HG03342 (cell line): Measurements from ENCODE around the gene EFHD1.
"Not testable (repeated sequence)": the region's sequence is repeated elsewhere in the genome, so short reads cannot be mapped to it uniquely, and the experiment has no call there.

Experiments
- ATAC-seq: cut with Tn5 transposase; IDR thresholded peaks from one replicate; pipeline ENCODE4 v1.9.1; 2021; ENCODE audit warnings: mild to moderate bottlenecking, moderate library complexity; ENCODE audit not compliant: unreplicated experiment

Gene EFHD1

DNA sequence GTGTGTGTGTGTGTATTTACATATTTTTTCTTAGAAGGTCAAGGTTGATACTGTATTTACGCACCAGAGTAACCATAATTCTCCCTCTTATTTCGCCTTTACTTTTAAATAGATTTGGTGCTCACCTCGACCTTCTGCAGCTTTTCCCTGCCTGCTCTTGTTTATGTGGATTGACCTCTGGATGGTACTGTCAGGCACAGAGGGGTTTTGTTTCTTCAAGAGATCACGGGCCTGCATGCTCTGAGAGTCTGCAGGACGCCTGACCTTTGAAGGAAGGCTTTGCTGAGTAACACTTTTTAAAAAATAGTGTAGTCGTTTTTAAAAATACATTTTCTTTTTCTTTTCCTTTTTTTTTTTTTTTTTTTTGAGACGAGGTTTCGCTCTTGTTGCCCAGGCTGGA, 18.1 kb upstream of the EFHD1 start:
- no peak for ATAC-seq

DNA sequence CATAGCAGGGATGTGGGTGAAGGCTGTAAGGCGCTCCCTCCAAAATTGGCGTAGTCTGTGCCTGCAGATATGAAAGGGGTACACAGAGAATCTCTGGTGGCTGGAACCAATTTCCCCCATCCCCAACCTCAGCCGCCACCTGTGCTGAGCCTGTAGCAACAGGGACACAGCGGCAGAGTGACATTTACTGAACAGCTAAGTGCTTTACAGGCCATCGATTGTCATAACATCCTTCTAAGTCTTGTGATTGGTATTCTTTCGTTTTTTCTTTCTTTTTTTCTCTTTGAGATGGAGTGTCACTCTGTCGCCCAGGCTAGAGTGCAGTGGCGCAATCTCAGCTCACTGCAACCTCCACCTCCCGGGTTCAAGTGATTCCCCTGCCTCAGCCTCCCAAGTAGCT, 12.2 kb upstream of the EFHD1 start:
- ATAC-seq: no peak

DNA sequence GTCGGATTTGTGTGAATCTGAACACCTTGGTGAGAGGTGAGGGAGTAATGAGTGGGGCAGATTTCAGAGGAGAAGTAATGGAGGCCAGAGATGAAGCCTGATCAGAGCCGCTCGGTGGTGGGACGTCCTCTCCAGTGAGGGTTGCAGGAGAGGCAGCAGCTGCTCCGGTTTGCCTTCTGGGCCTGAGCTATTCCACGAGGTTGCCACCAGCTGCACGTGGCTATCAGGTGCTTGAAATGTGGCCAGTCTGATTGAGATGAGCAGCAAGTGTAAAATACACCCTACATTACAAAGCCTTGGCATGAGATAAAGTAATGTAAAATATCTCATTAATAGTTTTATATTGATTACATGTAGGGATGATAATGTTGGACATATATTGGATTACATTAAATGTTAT, 10.8 kb upstream of the EFHD1 start:
- ATAC-seq: no peak

DNA sequence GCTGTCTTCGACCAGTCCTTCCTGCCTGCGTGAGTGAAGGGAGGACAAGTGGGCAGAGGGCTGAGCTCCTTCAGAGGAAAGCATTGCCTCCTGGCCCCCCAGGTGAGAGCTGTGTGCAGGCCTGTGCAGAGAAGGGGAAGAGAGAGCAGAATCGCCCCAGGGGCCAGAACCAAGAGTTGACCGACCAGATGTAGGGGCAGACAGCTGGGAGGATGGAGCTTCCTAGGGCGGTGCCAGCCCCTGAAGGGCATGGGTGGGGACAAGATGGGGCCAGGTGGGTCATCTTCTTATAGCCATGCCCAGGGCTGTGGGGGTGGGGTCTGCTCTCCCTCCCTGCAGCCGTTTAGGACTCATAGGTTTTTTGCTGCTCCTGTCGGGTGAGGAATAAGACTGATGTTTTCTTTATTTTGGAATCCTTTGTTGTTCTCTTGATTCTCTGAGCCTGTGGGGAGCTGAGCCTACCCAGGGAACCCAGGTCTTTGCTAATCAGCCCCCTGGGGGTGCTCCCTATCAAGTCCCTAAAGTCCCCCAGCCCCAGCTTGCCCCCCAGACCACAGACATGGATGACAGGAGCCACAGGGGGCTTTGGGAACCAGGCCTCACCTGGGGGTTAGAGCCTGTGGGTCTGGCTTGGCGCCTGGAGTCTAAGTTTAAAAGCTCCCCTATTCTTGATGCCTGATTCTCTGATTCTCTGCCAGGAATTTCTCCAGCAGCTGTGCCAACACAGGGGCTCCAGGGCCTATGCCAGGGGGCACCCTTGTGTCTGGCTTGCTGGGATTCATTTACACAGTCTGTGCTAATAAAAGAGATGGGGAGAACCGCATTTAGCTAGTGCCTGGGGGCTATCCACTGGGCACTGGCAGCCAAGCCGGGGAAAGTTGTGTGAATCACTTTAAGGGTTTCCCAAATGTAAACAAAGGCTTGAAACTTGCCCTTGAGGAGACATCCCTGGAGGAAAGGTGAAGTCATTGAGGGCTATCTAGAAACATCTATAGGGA, 9.3 kb upstream of the EFHD1 start:
- ATAC-seq: no peak

DNA sequence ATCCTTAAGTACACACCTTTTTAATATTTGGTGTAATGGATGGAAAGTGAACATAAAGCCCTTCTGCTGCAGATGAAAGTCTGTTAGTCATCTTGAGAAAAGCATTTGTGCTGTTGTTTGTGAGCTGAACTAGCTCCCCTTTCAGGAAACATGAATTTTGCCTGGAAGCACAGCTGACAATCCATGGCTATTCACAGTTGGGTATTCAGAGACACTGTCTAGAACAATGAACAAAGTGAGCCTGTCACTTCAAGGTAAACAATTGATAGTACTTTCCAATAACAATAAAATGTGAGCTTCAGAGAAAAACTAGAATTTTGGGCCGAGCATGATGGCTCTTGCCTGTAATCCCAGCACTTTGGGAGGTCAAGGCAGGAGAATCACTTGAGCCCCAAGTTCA, 6.8 kb upstream of the EFHD1 start:
- ATAC-seq: no peak

DNA sequence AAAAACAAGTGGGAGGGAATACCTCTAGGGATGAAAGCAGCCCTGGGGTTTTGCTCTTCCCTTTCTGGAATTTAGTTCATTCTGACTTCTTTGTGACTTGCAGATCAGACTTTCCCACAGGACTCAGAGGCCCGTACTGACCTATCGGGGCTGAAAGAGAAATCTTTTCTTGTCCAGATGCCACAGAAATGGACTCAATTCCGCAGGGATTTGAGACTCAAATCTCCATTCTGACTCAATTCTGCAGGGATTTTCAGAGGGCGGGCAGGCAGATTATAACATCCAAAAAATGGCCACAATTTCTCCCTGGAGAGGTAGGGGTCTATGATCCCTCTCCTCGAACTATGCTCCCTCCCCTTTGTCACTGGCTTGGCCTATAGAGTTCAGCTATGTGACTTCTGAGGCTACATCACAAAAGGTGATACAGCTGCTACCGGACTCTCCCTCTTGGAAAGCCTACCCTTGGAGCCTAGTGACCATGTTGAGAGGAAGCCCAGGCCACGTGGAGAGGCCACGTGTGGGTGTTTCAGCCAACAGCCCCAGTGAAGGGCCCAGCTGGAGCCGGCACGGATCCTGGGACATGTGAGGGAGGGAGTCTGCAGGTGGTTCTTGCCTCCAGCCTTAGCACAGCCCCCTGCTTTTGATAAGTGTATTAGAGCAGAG, 4.8 kb upstream of the EFHD1 start:
- ATAC-seq: no peak

DNA sequence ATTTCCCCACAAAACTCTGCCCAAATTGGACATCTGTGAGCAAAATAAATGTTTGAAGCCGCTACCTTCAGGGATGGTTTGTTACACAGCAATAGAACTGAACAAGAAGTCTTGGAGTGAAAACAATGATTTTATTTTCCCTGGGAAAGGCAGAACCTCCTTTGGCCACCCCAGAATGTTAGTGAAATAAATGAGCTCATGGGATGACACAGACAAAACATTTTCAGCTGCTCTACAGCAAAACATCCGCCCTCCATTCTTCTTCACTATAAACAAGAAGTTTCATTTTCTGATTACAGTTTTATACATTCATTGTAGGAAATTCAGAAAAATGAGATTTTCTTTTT, 4.3 kb upstream of the EFHD1 start:
- ATAC-seq: no peak

DNA sequence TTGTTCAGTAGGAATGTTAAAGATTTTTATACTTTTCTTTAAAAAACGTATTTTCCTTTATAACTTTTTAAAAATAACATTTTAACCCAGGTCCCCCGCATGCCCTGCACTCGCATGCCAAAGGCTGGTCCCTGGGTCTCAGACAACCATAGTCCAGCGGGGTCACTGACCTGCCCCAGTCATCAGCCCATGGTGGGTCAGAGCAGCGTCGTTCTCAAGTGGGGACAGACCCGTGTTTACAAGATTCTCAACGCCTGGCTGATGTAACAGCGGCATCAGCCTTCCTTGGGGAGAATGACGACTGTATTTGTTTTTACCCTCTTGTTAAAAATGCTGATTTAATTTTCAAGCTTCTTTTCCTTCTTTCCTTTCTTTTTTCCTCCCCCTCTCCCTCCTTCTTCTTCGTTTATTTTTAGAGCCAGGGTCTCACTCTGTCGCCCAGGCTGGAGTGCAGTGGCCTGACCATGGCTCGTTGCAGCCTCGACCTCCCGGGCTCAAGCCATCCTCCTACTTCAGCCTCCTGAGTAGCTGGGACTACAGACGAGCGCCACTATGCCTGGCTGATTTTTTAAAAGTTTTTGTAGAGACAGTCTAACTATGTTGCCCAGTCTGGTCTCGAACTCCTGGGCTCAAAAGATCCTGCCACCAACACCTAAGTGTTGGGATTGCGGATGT, 1.0 kb upstream of the EFHD1 start:
- no peak for ATAC-seq

DNA sequence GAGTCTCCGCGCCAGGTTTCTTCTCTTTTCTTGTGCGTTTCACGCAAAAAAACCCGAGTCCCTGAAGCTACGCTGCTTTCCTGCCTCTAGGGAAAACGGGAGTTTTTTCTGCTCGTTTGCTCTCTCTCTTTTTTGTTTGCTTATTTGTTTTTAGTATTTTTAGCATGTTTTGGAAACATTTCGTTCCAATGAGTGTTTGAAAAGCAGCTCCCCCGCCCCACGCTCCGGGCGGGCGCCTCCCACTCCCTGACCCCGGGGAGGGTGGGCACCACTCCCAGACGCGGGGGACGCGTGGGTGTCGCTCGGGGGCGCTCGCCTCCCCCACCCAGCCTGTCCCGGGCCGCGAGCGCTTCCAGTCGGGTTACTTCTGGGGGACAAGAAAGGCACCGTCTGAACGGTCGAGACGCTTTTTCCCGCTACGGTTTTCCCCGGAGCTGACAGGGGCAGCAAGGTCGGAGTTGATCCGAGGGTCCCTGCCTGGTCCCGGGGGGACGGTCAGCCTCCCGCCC, 446 bp upstream of the EFHD1 start:
- no peak for ATAC-seq

DNA sequence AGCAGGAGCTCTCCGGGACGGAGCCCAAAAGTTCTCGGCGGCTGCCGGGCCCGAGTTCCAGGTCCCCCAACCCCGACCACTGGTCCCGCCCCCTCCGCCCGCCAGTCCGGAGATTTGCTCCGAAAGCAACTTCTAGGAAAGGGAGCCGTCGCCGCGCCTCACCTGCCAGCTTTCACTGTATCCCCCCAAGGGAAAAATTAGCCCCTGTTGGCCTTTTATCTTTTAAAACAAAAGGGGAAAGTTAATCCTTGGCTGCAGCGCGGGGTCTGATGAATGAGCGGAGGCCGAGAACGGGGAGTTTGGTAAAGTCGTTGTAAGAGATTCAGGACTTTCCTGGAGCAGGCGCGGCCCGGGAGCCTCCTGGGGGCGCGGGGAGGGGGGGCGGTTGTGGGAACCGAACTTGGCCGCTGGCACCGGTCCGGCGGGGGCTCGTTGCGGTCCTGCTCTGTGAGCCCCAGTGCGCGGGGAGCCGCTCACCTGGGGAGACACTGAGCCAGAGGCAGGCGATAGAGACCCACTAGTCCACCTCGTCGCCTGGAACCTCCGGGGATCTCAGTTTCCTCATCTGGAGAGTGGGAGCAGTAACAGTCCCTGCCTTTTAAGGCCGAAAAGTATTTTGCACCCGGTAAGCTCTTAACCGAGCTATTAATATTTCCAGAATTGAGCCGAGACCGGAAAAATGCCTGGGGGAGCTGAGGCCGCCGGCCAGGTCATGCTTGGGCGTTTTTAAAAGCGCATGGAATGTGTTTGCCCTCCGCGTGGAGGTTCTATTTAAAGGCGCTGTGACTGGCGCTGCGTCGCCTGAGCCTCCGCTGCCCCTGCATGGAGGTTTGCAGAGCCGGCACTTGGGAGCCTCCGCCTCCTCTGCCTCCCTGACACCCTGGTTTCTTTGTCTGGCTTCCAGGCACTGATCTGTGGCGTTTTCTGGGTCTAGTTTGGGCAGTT, 1.1 kb downstream of the EFHD1 start:
- ATAC-seq: no peak

DNA sequence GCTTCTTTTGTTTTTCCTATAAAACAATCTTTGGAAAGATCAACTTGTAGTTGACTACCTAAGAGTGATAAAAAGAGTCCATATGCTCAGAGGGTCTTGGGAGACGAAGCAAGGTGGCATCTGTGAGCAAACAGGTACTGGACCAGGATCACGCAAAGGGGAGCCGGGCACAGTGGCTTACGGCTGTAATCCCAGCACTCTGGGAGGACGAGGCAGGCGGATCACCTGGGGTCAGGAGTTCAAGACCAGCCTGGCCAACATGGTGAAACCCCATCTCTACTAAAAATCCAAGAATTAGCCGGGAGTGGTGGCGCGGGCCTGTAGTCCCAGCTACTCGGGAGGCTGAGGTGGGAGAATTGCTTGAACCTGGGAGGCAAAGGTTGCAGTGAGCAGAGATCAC, 2.0 kb downstream of the EFHD1 start:
- not testable (repeated sequence) for ATAC-seq

DNA sequence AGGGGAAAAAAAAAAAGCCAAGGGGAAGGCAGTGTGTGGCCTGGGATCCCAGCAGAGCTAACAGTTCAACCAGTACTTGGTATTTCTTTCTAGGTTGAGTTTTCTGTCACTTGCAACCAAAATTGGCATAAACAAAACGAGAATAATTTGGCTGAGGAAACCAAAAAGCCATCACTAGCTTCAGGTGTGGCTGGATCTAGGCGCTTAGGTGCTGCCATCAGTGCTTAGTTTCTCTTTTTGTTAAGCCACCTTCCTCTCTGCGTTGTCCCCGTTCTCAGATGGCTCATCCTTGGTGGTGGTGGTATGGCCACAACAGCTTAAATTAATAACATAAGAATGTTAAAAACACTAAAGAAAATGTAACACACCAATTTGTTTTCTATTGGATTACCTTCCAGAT, 2.4 kb downstream of the EFHD1 start:
- ATAC-seq: no peak

DNA sequence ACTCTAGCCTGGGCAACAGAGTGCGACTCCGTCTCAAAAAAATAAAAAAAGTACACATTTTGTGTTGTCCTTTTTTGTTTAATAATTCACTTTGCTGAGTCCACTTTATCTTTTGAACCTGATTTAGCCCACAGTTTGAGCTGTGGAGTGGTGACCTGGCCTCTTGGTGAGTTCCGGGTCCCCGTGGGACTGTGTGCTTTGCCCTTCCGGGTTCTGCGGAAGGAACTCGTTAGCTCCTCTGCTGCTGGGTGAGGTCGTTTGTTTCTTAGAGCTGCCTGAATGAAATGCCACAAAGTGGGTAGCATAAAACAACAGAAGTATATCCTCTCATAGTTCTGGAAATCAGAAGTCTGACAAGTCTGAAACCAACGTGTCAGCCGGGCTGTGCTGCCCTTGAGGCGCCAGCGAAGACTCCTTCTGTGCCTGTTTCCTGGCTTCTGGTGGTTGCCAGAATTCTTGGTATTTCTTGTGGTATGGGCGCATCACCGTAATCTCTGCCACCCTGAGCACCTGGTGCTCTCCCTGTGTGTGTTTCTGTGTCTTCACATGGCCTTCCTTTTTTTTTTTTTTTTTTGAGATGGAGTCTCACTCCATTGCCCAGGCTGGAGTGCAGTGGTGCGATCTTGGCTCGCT, 3.5 kb downstream of the EFHD1 start:
- ATAC-seq: no peak

DNA sequence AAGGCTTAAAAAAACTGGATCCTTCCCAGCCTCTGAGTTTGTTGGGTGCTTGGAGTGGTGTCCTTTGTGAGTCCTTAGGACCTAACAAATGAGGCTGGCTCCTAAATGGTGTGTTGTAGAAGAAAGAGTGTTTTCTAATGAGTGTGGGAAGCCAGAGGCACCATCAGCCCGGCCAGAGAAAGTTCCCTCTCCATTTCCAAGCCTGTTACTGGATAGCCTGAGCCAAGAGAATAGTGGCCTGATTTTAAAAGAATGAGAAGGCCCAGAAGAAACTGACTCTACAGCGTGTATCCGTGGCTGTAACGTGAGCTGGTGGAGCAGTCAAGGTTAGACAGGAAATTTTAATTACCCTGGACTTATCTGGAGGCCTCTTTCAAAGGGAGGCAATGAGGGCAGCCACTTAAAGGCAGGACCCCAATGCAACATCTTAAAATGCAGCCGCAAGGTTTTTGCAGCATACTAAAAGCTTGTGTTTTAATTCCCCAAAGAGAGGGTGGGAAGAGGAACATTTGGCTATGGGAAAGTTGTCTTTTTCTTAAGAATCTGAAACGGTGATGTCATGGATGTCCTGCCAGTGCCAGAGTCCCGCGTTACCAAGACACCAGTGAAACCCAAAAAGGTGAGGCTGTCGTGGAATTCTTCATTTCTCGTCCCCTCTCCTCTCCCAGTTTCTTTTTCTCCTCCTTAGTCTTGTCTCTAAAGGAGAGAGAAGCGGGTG, 4.6 kb downstream of the EFHD1 start:
- ATAC-seq: no peak

DNA sequence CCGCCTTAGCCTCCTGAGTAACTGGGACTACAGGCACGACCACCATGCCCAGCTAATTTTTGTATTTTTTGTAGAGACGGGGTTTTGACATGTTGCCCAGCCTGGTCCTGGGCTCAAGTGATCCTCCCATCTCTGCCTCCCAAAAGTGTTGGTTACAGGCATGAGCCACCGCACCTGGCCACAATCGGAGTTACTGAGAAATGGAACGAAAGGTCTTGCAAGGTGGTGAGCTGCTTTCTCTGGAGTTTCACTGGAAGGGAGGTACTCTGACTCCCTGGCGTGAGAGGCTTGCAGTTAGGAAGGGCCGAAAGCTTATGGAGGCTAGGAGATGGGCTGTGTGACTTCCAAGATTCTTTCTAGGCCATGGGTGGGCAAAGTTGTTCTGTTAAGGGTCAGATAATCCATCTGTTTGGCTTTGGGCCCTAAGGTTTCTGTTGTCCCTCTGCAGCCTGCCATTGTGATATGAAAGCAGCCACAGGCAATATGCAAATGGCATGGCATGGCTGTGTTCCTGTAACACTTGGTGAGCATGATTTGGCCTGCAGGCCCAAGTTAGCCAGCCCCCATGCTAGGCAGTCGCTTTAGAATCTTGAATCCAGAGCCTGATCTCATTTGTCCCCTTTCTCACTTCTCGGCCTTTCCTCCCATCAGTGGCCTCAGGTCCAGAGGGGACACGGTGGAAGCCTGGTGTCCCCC, 7.9 kb downstream of the EFHD1 start:
- no peak for ATAC-seq

DNA sequence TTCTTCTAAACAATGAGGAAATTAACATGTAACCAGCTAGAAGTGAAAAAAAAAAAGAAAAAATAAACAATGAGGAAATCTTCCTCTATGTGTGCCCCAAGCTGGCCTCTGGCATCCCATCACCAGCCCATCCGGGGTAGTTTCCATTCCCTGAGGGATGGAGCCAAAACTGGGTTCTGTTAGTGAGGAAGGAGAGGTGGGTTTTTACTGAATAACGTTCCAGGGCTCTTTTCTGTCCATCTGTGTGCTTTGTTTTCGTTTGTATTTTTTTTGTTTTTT, 9.7 kb downstream of the EFHD1 start:
- ATAC-seq: no peak

DNA sequence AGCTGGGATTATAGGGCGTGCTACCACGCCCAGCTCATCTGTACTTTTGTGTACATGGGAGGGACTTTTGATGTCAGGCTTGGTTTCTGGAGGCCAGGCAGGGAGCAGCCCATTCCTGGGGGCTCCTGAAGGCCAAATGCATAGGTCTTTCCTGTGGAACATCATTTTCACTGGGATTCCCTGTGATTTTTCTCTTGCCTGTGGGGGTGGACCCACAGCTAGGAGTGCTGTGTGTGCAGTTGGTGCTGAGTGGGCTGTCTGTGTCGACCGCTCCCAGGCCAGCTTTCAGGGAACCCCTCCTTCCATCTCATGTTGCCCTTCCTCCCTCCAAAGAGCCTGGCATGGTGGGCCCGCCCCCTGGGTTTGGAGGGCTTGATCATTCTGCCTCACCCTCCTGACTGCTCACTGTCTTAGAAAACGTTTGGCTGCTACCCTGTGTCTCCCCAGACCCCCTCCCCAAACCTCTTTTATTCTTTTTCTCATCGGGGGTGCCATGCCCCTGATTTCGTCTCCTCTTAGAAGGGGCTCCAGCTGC, 10.5 kb downstream of the EFHD1 start:
- ATAC-seq: no peak

DNA sequence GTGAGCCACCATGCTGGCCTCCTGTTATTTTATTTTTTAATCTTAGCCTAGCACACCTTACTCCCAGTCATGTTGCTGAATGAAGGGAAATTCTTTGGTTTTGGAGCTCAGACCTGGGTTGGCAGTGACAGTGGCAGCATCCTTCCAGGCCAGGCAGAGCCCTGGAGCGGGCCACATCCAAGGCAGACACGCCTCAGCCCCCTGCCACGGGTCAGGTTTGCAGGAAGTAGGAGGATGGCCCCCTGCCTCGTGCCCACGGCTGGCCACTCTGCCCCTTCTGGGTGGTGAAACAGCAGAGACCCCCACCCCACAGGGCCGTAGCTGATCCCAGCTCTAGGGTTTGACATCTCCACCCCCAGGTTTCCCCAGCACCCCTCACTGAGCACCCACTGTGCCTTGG, 11.7 kb downstream of the EFHD1 start:
- no peak for ATAC-seq

DNA sequence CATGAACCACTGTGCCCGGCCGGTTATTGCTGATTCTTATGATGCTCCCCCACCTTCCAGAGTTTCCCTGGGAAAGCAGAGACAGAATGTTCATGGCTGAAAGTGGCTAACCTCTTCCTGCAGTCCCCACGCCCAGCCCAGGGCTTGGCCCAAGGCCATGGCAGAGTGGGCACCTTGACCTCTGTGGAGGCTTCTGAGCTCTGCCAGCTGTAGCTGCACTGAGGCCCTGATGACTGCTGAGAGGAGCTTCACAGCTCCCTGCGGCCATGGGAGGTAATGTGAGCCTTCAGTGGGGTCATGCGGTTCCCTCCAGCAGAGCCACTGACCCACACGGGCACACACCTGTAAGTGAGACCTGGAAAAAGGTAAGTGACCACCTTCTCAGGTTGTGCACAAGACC, 13.3 kb downstream of the EFHD1 start:
- no peak for ATAC-seq
